A673 (cell line): ENCODE results near the gene PDE4DIP.
"Not testable (repeated sequence)": the region's sequence is repeated elsewhere in the genome, so short reads cannot be mapped to it uniquely, and the experiment has no call there.

Source experiments
- CTCF ChIP-seq: fragments of 300-800, 200-600 bp; sonication (generic); conservative IDR thresholded peaks from 2 replicates; pipeline ENCODE4 v1.5.1; 2017; ENCODE audit warnings: low read depth, mild to moderate bottlenecking, antibody characterized with exemption, low read length, moderate library complexity, mixed read lengths
- EZH2 ChIP-seq: fragments of 200-600 bp; sonication (generic); IDR thresholded peaks from 2 replicates; pipeline ENCODE4 v1.6.1; 2017; ENCODE audit warnings: borderline replicate concordance, low read depth, mild to moderate bottlenecking, mixed read lengths, antibody characterized with exemption, low read length; ENCODE audit not compliant: poor library complexity, severe bottlenecking

DNA sequence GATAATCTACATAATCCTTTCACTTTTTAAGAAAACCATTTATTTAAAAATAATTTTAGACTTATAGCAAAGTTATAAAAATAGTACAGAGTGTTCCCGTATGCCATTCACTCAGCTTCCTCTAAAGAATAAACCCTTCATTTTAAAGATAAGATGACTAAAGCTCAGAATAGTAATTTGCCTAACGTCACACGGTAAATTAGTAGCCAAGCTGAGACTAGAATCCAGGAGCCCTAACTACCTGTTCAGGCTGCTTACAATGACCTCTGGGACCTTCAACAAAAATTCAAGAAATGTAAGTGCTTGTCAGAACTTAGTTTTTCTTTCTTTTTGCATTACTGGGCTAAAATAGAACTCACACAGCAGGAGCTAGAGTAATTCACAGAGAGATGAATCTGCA is 56.5 kb downstream of the PDE4DIP start:
- TF ChIP-seq CTCF, EZH2: not testable (repeated sequence)
